Measurements from ENCODE around the gene NANOS3. TPM values are rescaled to one million over a fixed set of nuclear protein-coding genes. Genes with fewer than 3 reads are reported as not detected.

Gene NANOS3
- total and polyA plus RNA-seq, 4 donors, result 0.81 to 1.5 (median 0.82) TPM; not detected in 1

DNA sequence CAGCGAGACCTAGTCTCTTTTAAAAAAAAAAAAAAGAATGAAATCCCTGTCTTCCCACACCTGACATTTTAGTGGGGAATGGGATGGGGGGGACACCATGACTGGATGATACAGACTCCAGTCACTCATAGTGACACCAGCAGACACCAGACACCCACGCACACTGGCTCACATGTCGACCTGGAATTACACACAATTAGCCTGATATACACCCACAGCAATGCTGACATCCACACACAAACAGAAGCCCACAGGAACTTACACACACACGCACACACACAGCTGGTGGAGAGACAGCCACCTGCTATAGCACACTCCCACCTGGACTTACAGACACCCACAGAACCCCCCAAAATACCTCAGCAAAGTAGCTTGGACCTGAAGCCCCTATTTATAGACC, 8.3 kb upstream of the NANOS3 start:
- ATAC-seq (ENCODE audit: insufficient read depth, low FRiP score), result no peak
- Histone ChIP-seq H3K4me1 (ENCODE audit: control insufficient read depth in 5 of 5, insufficient read depth in 5 of 5, low read length in 5 of 5) (peaks cover 0 to 16% (median 6%) of the 10 kb centered on the region in 5 donors), H3K9me3 (ENCODE audit: control insufficient read depth in 4 of 4, insufficient read depth in 3 of 4, low read length in 3 of 4) (no peaks in the 10 kb centered on the region), H3K36me3 (ENCODE audit: control insufficient read depth in 4 of 4, insufficient read depth in 4 of 4, low read length in 4 of 4) (no peaks in the 10 kb centered on the region), H3K4me3 (no peak overlapping the region), H3K27ac (ENCODE audit: low read depth in 1 of 2, low read length in 1 of 2) (no peak overlapping the region), H3K9ac (ENCODE audit: insufficient read depth in 1 of 2, low read length in 2 of 2) (no peak overlapping the region), H3K27me3 (ENCODE audit: control insufficient read depth in 3 of 3, insufficient read depth in 3 of 3, low read length in 2 of 3) (peaks cover 0 to 11% (median 9%) of the 10 kb centered on the region in 3 donors)
- TF ChIP-seq, protein P1, sequence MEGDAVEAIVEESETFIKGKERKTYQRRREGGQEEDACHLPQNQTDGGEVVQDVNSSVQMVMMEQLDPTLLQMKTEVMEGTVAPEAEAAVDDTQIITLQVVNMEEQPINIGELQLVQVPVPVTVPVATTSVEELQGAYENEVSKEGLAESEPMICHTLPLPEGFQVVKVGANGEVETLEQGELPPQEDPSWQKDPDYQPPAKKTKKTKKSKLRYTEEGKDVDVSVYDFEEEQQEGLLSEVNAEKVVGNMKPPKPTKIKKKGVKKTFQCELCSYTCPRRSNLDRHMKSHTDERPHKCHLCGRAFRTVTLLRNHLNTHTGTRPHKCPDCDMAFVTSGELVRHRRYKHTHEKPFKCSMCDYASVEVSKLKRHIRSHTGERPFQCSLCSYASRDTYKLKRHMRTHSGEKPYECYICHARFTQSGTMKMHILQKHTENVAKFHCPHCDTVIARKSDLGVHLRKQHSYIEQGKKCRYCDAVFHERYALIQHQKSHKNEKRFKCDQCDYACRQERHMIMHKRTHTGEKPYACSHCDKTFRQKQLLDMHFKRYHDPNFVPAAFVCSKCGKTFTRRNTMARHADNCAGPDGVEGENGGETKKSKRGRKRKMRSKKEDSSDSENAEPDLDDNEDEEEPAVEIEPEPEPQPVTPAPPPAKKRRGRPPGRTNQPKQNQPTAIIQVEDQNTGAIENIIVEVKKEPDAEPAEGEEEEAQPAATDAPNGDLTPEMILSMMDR (IDR thresholded peaks at IDR 0.05; ENCODE audit: control extremely low read depth, extremely low read depth), result no peak
- no peak for DNase-seq
- WGBS, 2 donors, result 87% methylated on average over 4 of the region's 4 CpGs

DNA sequence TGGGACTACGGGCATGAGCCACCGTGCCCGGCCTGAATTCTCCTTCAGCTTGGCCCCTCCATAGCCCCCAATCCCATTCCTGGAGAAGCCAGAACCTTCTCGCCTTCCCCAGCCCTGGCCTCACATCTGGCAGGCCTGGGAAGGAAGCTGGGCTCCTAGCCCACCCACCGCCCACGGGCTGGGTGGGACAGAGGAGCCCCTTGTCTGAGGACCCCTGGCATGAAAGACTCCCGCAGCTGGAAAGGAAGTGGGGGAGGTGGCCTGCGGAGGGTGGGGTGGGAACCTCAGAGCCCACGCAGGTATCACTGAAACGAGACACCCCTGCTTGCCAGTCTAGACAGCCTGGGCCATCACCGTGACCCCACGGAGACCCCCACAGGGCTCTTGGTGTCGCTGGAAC, 7.7 kb upstream of the NANOS3 start:
- no peaks in the 10 kb centered on the region for H3K9me3 ChIP-seq (ENCODE audit: control insufficient read depth in 4 of 4, insufficient read depth in 3 of 4, low read length in 3 of 4)
- WGBS, 2 donors, result 82 to 83% methylated on average over 12 to 13 of the region's 13 CpGs

DNA sequence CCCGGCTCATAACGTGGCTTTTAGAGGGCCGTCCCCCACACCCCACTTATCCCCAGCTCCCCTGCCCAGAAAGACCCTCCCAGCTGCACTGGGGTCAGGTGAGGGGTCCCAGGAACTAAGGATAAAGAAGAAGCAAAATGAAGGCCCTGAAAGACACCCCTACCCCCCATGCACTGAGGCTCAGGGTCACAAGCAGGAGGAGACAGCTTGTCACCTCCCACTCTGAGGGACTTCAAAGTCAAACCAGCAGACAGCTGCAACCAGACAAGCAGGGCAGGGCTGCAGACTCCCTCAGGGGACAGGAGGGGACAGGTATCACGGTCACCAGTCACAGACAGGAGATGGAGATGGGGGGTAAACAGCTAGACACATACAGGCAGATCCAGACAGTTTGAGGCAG, 6.1 kb upstream of the NANOS3 start:
- no peaks in the 10 kb centered on the region for H3K36me3 ChIP-seq (ENCODE audit: control insufficient read depth in 4 of 4, insufficient read depth in 4 of 4, low read length in 4 of 4)
- TF ChIP-seq, protein P1 (IDR thresholded peaks at IDR 0.05; ENCODE audit: control extremely low read depth, extremely low read depth), result no peak
- WGBS, 2 donors, result 92 to 99% methylated on average over 4 of the region's 4 CpGs
- H3K4me1 ChIP-seq (ENCODE audit: control insufficient read depth in 5 of 5, insufficient read depth in 5 of 5, low read length in 5 of 5), result peaks cover 0 to 7% (median 6%) of the 10 kb centered on the region in 5 donors
- ATAC-seq (ENCODE audit: insufficient read depth, low FRiP score), result no peak
- no peak overlapping the region for H3K9ac ChIP-seq (ENCODE audit: insufficient read depth in 1 of 2, low read length in 2 of 2)
- no peak overlapping the region for H3K4me3 ChIP-seq
- DNase-seq, result no peak
- peaks cover 0 to 11% (median 6%) of the 10 kb centered on the region in 3 donors for H3K27me3 ChIP-seq (ENCODE audit: control insufficient read depth in 3 of 3, insufficient read depth in 3 of 3, low read length in 2 of 3)
- no peaks in the 10 kb centered on the region for H3K9me3 ChIP-seq (ENCODE audit: control insufficient read depth in 4 of 4, insufficient read depth in 3 of 4, low read length in 3 of 4)
- H3K27ac ChIP-seq (ENCODE audit: low read depth in 1 of 2, low read length in 1 of 2), result no peak overlapping the region

More for the DNA sequence above, 7.7 kb upstream of the NANOS3 start:
- DNase-seq (no peak), ATAC-seq (ENCODE audit: insufficient read depth, low FRiP score) (no peak)
- TF ChIP-seq, protein P1 (IDR thresholded peaks at IDR 0.05; ENCODE audit: control extremely low read depth, extremely low read depth), result no peak
- no peak overlapping the region for H3K4me3 ChIP-seq
- H3K9ac ChIP-seq (ENCODE audit: insufficient read depth in 1 of 2, low read length in 2 of 2), result no peak overlapping the region
- H3K27ac ChIP-seq (ENCODE audit: low read depth in 1 of 2, low read length in 1 of 2), result no peak overlapping the region
- peaks cover 0 to 11% (median 8%) of the 10 kb centered on the region in 3 donors for H3K27me3 ChIP-seq (ENCODE audit: control insufficient read depth in 3 of 3, insufficient read depth in 3 of 3, low read length in 2 of 3)
- peaks cover 0 to 13% (median 6%) of the 10 kb centered on the region in 5 donors for H3K4me1 ChIP-seq (ENCODE audit: control insufficient read depth in 5 of 5, insufficient read depth in 5 of 5, low read length in 5 of 5)
- H3K36me3 ChIP-seq (ENCODE audit: control insufficient read depth in 4 of 4, insufficient read depth in 4 of 4, low read length in 4 of 4), result no peaks in the 10 kb centered on the region

DNA sequence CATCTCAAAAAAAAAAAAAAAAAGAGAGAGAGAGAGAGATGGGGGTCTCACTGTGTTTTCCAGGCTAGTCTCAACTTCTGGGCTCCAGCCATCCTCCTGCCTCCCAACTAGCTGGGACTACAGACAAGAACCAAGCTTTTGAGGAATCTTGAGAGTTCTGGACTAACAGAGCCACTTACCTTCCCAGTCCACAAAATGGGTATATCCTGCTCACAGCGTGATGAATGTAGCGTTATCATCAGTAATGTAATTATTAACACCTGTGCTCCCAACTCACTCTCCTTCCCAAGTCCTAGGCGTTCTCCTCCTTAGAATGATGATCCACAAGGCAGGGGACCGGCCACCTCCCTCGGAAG, 4.6 kb upstream of the NANOS3 start:
- TF ChIP-seq, protein P1 (IDR thresholded peaks at IDR 0.05; ENCODE audit: control extremely low read depth, extremely low read depth), result no peak
- ATAC-seq (ENCODE audit: insufficient read depth, low FRiP score) (no peak), DNase-seq (no peak)
- Histone ChIP-seq H3K4me3 (no peak overlapping the region), H3K27me3 (ENCODE audit: control insufficient read depth in 3 of 3, insufficient read depth in 3 of 3, low read length in 2 of 3) (peaks cover 0 to 4% (median 0%) of the 10 kb centered on the region in 3 donors), H3K9ac (ENCODE audit: insufficient read depth in 1 of 2, low read length in 2 of 2) (no peak overlapping the region), H3K4me1 (ENCODE audit: control insufficient read depth in 5 of 5, insufficient read depth in 5 of 5, low read length in 5 of 5) (no peaks in the 10 kb centered on the region), H3K36me3 (ENCODE audit: control insufficient read depth in 4 of 4, insufficient read depth in 4 of 4, low read length in 4 of 4) (no peaks in the 10 kb centered on the region), H3K9me3 (ENCODE audit: control insufficient read depth in 4 of 4, insufficient read depth in 3 of 4, low read length in 3 of 4) (no peaks in the 10 kb centered on the region), H3K27ac (ENCODE audit: low read depth in 1 of 2, low read length in 1 of 2) (no peak overlapping the region)
- 47 to 49% methylated on average over 5 of the region's 5 CpGs for WGBS, 2 donors
